22Rv1 (cell line): ENCODE data around the gene NOP10.
A peak's percentile ranks its signal among the peaks of the same experiment; 100 is the strongest.

Experiments used
- H3K27ac ChIP-seq: fragments of 450-650 bp; 2 replicates; pipeline ENCODE4 v1.5.1; 2017
- CTCF ChIP-seq: fragments of 450-650 bp; IDR thresholded peaks from 2 replicates; pipeline ENCODE4 v1.5.1; 2017; ENCODE audit warnings: mild to moderate bottlenecking
- ZFX ChIP-seq: fragments of 450-650 bp; IDR thresholded peaks from 2 replicates; pipeline ENCODE4 v1.6.1; 2017; ENCODE audit warnings: antibody characterized with exemption, borderline replicate concordance

Gene NOP10

DNA sequence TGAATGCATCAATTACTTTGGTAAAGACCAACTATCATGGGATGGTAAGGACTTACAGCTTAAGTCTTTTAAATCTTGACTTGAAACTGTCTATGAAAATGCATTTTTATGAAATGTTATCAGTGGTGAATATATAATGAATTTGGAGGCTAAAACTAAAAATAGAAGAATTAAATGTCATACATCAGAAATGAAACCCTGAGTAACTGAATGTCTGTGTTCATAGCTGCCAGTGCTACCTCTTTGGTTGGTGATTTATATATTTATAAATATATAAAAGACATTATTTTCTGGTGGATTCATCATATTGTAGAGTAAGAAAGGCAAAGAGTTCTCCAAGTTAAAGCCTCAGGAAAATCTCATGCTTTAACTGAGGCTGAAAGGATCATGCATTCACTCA, 17.6 kb downstream of the NOP10 start:
- TF ChIP-seq CTCF (no peak), ZFX (no peak)

DNA sequence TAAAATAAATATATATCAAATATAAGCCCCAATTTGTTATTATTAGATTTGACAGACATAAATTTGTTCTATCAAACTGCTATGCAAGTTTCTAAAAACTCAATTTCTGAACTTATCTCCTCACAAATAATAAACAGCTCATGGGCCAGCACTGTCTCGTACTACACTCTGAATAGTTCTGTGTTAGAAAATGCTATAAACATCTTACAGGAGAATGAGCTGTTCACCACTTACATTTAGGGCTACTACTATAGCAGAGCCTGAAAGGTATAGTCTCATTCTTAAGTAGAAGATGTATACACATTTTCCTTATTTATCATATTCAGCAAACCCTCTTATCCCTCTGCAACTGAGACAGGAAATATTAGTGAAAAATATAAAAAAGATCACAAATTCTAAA, 18.0 kb downstream of the NOP10 start:
- TF ChIP-seq ZFX (no peak), CTCF (no peak)
- H3K27ac ChIP-seq, result no peak overlapping the region

More for the DNA sequence above, 17.6 kb downstream of the NOP10 start:
- no peak overlapping the region for H3K27ac ChIP-seq

DNA sequence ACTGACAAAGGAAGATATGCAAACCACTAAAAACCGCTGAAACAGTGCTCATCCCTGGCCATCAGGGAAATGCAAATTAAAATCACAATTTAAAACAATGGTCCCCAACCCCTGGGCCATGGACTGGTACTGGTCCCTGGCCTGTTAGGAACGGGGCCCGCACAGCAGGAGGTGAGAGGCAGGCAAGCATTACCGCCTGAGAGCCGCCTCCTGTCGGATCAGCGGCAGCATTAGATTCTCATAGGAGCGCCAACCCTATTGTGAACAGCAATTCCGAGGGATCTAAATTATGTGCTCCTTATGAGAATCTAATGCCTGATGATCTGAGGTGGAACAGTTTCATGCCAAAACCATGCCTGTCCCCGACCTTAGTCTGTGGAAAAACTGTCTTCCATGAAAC, 19.7 kb downstream of the NOP10 start:
- H3K27ac ChIP-seq, result no peak overlapping the region
- TF ChIP-seq ZFX (no peak), CTCF (no peak)

GRCh38 chr15:34318277-34319079, 24.5 kb downstream of the NOP10 start:
- H3K27ac ChIP-seq, result peak overlapping the region; percentile 62
- TF ChIP-seq CTCF, result no peak
- TF ChIP-seq ZFX, result no peak

DNA sequence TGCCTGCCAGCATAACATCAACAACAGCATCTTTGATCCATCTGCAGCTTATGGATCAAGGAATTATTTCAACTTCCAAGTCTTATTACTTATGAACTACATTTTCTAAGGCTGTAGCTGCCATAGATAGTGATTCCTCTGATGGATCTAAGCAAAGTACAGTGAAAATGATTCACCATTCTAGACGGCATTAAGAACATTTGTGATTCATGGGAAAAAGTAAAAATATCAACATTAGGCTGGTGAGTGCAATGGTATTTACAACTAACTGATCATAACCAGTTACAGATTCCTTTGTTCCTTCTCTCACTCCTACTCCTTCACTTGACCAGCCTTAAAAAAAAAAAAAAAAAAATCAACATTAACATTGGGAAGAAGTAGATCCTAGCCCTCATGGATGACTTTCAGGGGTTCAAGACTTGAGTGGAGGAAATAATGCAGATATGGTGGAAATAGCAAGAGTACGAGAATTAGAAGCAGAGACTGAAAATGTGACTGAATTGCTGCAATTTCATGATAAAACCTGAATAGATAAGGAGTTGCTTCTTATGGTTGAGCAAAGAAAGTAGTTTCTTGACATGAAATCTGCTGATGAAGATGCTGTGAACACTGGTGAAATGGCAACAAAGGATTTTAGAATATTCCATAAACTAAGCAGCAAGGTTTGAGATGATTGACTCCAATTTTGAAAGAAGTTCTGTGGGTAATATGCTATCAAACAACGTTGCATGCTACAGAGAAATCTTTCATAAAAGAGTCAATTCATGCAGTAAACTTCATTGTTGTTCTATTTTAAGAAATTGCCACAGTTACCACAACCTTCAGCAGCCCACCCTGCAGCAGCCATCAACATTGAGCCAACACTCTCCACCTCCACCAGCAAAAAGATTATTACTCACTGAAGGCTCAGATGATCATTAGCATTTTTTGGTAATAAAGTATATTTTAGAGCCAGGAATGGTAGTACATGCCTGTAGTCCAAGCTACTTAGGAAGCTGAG, 28.1 kb downstream of the NOP10 start:
- no peak for TF ChIP-seq ZFX
- TF ChIP-seq CTCF, result no peak

DNA sequence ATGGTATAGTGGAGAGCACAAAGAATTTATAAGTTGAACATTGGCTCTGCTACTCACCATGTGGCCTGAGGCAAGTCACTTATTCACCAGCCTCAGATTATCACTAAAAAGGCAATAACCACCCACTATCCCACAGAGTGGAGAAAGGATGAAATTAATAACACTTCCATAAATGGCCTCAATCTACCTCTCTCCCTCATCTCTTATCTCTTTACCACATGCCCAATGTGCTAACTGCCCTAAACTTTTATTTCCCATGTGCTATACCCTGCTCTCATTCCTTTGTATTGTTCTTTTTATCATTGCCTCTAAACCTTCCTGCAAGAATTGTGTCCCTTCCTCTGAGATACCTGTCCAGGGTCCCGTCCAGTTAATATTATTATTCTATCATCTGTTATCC, 31.4 kb downstream of the NOP10 start:
- H3K27ac ChIP-seq, result no peak overlapping the region

More for the DNA sequence above, 28.1 kb downstream of the NOP10 start:
- H3K27ac ChIP-seq, result no peak overlapping the region

More for the DNA sequence above, 31.4 kb downstream of the NOP10 start:
- TF ChIP-seq CTCF (no peak), ZFX (no peak)
